HepG2 (cell line): ENCODE results near the gene PDLIM7. TPM values are rescaled to one million over a fixed set of nuclear protein-coding genes. Genes with fewer than 3 reads are reported as not detected.

Experiments
- CCDC6 ChIP-seq: sonication (generic); formaldehyde crosslinking; IDR thresholded peaks from 2 replicates; pipeline ENCODE4 v1.8.1; 2022; ENCODE audit warnings: mild to moderate bottlenecking, missing genetic modification reagents, moderate library complexity
- HIC2 ChIP-seq: sonication (generic); formaldehyde crosslinking; IDR thresholded peaks from 2 replicates; pipeline ENCODE4 v1.9.0; 2022; ENCODE audit warnings: low read depth, missing genetic modification reagents
- KIAA2018 ChIP-seq: sonication (generic); formaldehyde crosslinking; IDR thresholded peaks from 2 replicates; pipeline ENCODE4 v1.5.0; 2020; ENCODE audit warnings: mild to moderate bottlenecking, missing genetic modification reagents, borderline replicate concordance
- RBM39 ChIP-seq: fragments of 200-400 bp; formaldehyde crosslinking; IDR thresholded peaks from one replicate; pipeline ENCODE4 v1.6.1; 2018; ENCODE audit warnings: antibody characterized with exemption, mild to moderate bottlenecking, low read depth, low read length; ENCODE audit not compliant: poor library complexity, severe bottlenecking
- SOX6 ChIP-seq, 2 experiments: fragments of 450-650 bp in 1 of 2; sonication (generic) in 1 of 2; formaldehyde crosslinking in 1 of 2; IDR thresholded peaks; 2 replicates each; pipeline versions ENCODE4 v1.4.0 to v1.6.1; 2017 to 2020; ENCODE audit warnings: antibody characterized with exemption in 1 of 2, mild to moderate bottlenecking in 1 of 2, missing genetic modification reagents in 1 of 2
- TARDBP ChIP-seq: sonication (generic); formaldehyde crosslinking; IDR thresholded peaks from 2 replicates; pipeline ENCODE4 v1.8.0; 2022; ENCODE audit warnings: mild to moderate bottlenecking, missing genetic modification reagents
- TFAP4 ChIP-seq: sonication (generic); IDR thresholded peaks from 2 replicates; pipeline ENCODE4 v1.6.1; 2016; ENCODE audit warnings: low read depth, borderline replicate concordance
- YY1 ChIP-seq: IDR thresholded peaks from 2 replicates; pipeline ENCODE4 v1.6.1; 2011; ENCODE audit warnings: low read length, low read depth, moderate library complexity, mild to moderate bottlenecking; ENCODE audit not compliant: insufficient read depth, insufficient replicate concordance
- ZFP1 ChIP-seq: IDR thresholded peaks from 2 replicates; pipeline ENCODE4 v1.6.1; 2016
- ZMAT5 ChIP-seq: sonication (generic); formaldehyde crosslinking; IDR thresholded peaks from 2 replicates; pipeline ENCODE4 v1.5.0; 2020; ENCODE audit warnings: mild to moderate bottlenecking, low read depth, missing genetic modification reagents, borderline replicate concordance
- ZNF260 ChIP-seq: sonication (generic); formaldehyde crosslinking; IDR thresholded peaks from 2 replicates; pipeline ENCODE4 v1.4.0; 2020; ENCODE audit warnings: missing genetic modification reagents, low read depth, mild to moderate bottlenecking, borderline replicate concordance
- ZNF276 ChIP-seq: sonication (generic); formaldehyde crosslinking; IDR thresholded peaks from 2 replicates; pipeline ENCODE4 v1.4.0; 2020; ENCODE audit warnings: mild to moderate bottlenecking, low read depth, missing genetic modification reagents
- ZNF737 ChIP-seq: sonication (generic); formaldehyde crosslinking; IDR thresholded peaks from 2 replicates; pipeline ENCODE4 v1.5.0; 2020; ENCODE audit warnings: missing genetic modification reagents, mild to moderate bottlenecking, borderline replicate concordance
- polyA plus RNA-seq, 8 experiments: library from polyadenylated mRNA; depleted of rRNA in 3 of 8; stranded (reverse) in 7 of 8; unstranded in 1 of 8; fragments of >200 nt; fragmentation: Illumina TruSeq in 4 of 8; extraction: Trizol in 4 of 8; gene quantifications; 2 replicates each; pipeline versions ENCODE4 v1.2.1 to v1.2.3, GENCODE V29; 2011 to 2016; ENCODE audit warnings: low read depth in 4 of 8, missing spikeins in 1 of 8, mixed read lengths in 1 of 8; ENCODE audit not compliant: insufficient read depth in 1 of 8
- total RNA-seq, 5 experiments: library from RNA; depleted of rRNA; stranded (reverse); fragments of >200 nt; fragmentation: Illumina TruSeq; extraction: Trizol; gene quantifications; 2 replicates each; pipeline ENCODE4 v1.2.3, GENCODE V29; 2016; ENCODE audit warnings: low read depth in 1 of 5

The PDLIM7 gene
- total and polyA plus RNA-seq, 2 of the 13 experiments (the other 11 are each of a cell fraction or from before 2014, with no cell fraction given): 21.1 to 31.3 TPM

GRCh38 chr5:177516601-177517568, 19.5 kb upstream of the PDLIM7 start, which contains the start of gene DDX41 (continued):
- TF ChIP-seq ZMAT5: no peak
- peak; percentile 79 for TF ChIP-seq CCDC6 (CRISPR knock-in tag)
- no peak for TF ChIP-seq SOX6 (IDR thresholded peaks at IDR 0.05)
- TF ChIP-seq SOX6 (CRISPR knock-in tag; IDR thresholded peaks at IDR 0.05): peak; percentile 76
- TF ChIP-seq TARDBP (CRISPR knock-in tag): peak; percentile 96
- peak; percentile 60; the same call in 1 of the 2 replicates for TF ChIP-seq ZNF276
- peak; percentile 69; the same call in 1 of the 2 replicates for TF ChIP-seq HIC2
- TF ChIP-seq YY1: peak; percentile 89
- TF ChIP-seq TFAP4: peak; percentile 96
- no peak for TF ChIP-seq ZNF737 (CRISPR knock-in tag)
- TF ChIP-seq ZNF260: no peak
- no peak for TF ChIP-seq KIAA2018 (CRISPR knock-in tag)
- TF ChIP-seq RBM39: peak; percentile 36
- no peak; the same call in 1 of the 2 replicates for TF ChIP-seq ZFP1 (CRISPR knock-in tag)
